ENCODE data around the gene KCNQ1.

- TF ChIP-seq CTCF (conservative IDR thresholded peaks at IDR 0.05 in 1 of 2, IDR thresholded peaks at IDR 0.05 in 1 of 2; ENCODE audit: low read depth in 1 of 2, low read length in 2 of 2): no peak
- TF ChIP-seq EZH2 (IDR thresholded peaks at IDR 0.05; ENCODE audit: low read length, missing control alignments): no peak
Observed at GRCh38 chr11:2533587-2534133, 88.9 kb downstream of the KCNQ1 start.

Measured in fibroblast of lung (primary cell).